BE2C (cell line): ENCODE data around the gene CYGB. TPM values are rescaled to one million over a fixed set of nuclear protein-coding genes. Genes with fewer than 3 reads are reported as not detected.
A peak's percentile ranks its signal among the peaks of the same experiment; 100 is the strongest.

ENCODE experiments used
- DNase-seq: peaks from one replicate; pipeline ENCODE4 v3.0.0-alpha.2; 2020
- H3K27me3 ChIP-seq: fragments of 250-450 bp; sonication (Bioruptor Pico); 2 replicates; pipeline ENCODE4 v1.5.1; 2020; ENCODE audit warnings: mild to moderate bottlenecking
- H3K36me3 ChIP-seq: fragments of 250-450 bp; sonication (Bioruptor Pico); 2 replicates; pipeline ENCODE4 v1.5.1; 2020; ENCODE audit warnings: mild to moderate bottlenecking
- H3K4me1 ChIP-seq: fragments of 250-450 bp; sonication (Bioruptor Pico); 2 replicates; pipeline ENCODE4 v1.5.1; 2020
- H3K4me3 ChIP-seq: 2 replicates; pipeline ENCODE4 v1.5.1; 2011; ENCODE audit warnings: low read depth, low read length
- H3K9me3 ChIP-seq: fragments of 250-450 bp; sonication (Bioruptor Pico); 2 replicates; pipeline ENCODE4 v1.5.1; 2020
- polyA plus RNA-seq: library from polyadenylated mRNA; unstranded; fragments of >200 nt; gene quantifications from one replicate; pipeline ENCODE4 v1.2.1, GENCODE V29; 2012; ENCODE audit warnings: low read depth, missing spikeins; ENCODE audit not compliant: insufficient read length, insufficient read depth
- TF ChIP-seq, protein P1 (sequence below): IDR thresholded peaks from 2 replicates; pipeline ENCODE4 v1.5.1; 2012; ENCODE audit warnings: mild to moderate bottlenecking, low read depth, low read length

Gene CYGB
- polyA plus RNA-seq: 160 TPM

- H3K36me3 ChIP-seq: peaks cover 43% of the 10 kb centered on the region
- H3K4me3 ChIP-seq: peak within 1 kb of the TSS; percentile 84
- TF ChIP-seq, protein P1, sequence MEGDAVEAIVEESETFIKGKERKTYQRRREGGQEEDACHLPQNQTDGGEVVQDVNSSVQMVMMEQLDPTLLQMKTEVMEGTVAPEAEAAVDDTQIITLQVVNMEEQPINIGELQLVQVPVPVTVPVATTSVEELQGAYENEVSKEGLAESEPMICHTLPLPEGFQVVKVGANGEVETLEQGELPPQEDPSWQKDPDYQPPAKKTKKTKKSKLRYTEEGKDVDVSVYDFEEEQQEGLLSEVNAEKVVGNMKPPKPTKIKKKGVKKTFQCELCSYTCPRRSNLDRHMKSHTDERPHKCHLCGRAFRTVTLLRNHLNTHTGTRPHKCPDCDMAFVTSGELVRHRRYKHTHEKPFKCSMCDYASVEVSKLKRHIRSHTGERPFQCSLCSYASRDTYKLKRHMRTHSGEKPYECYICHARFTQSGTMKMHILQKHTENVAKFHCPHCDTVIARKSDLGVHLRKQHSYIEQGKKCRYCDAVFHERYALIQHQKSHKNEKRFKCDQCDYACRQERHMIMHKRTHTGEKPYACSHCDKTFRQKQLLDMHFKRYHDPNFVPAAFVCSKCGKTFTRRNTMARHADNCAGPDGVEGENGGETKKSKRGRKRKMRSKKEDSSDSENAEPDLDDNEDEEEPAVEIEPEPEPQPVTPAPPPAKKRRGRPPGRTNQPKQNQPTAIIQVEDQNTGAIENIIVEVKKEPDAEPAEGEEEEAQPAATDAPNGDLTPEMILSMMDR: no peak
- peak; percentile 92 for DNase-seq
- H3K27me3 ChIP-seq: no peaks in the 10 kb centered on the region
- no peaks in the 10 kb centered on the region for H3K9me3 ChIP-seq
- peaks cover 41% of the 10 kb centered on the region for H3K4me1 ChIP-seq
Observed at GRCh38 chr17:76537578-76538280, at the start of gene CYGB. Gene CYGB (minus strand): TSS chr17:76537709. CDS start chr17:76537542, 167 bp downstream.

DNA sequence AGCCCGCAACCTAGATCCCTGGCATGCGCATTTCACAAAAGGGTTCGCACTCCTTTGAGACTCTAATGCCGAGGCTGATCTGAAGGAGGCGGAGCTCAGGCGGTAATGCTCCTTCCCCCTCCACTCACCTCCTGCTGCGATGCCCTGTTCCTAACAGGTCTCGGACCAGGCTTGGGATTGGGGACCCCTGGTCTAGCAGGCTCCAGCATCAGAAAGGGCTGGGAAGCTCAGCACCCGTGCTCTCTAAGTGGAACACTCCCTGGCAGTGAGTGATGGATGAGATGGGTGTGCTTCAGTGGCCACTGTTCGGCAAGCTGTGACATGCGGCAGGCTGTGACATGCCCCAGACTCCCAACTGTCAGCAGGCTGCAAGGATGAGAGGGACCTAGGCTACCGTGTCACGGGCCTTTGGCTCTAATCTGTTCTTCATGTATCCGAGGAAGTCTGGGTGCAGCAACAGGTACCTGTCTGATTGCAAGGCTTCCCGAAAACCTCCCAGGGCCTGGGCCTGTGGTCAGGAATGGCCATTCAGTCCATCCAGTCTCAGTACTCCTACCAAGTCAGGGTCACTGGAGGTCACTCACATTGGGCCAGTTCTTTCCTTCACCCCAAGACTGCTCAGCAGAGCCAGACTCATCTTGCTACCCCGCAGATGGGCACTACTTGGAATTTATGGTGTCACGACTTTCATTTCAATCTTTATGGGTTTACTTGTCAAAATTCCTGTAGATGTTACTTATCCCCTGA is 49.4 kb upstream of the CYGB start:
- TF ChIP-seq, protein P1: no peak
- peak overlapping the region; percentile 15; the same call in 1 of the 2 replicates for H3K4me3 ChIP-seq
- no peaks in the 10 kb centered on the region for H3K36me3 ChIP-seq
- peaks cover 22% of the 10 kb centered on the region for H3K27me3 ChIP-seq
- H3K9me3 ChIP-seq: no peaks in the 10 kb centered on the region
- H3K4me1 ChIP-seq: no peaks in the 10 kb centered on the region
- DNase-seq: peak; percentile 77

DNA sequence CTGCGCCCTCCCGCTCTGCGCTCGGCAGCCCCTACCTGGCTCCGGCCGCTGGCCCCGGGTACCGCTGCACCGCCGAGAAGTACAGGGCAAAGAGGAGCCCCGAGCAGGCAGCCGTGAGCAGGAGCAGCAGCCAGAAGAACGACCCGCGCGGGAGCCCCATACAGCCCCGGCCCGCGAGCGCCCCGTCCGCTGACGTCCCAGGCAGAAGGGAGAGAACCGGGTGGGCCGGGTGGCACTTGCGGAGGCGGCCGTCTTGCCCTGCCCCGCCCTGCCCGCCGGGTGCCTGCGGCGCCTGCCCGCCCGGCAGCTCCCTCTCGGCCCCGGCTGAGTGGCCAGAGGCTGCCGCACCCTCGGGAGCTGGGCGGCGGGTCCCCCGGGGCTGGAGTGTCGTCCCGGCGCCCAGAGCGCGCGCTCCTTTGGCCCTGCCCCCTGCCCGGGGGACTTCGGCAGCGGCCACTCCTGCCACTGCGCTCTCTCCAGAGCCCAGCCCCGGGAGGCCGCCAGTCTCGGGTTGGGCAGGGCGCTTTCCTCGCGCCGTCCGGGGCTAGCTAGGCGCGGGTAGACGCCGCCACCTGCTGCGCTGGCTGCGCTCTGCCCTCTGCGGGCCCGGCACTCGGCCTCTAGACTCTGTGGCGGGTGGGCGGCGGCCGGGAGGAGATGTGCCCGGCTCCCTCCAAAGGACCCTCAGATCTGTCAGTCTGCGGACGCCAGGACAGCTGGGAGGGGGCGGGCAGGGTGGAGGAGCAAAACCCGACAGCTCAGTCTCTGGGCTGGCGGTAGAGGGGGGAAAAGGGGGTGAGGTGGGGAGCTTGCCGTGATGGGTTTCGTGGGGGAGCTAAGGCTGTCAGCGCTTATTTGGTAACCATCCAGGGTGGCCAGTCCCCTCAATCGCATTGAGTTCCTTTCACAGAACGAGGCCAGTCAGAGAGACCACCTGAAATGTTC is 48.4 kb upstream of the CYGB start, which contains the start of gene ST6GALNAC2:
TSS of gene ST6GALNAC2 (minus strand) at position 212 of the 945 bp plus-strand sequence. CDS start at position 160, 52 bp downstream.
- Histone ChIP-seq H3K9me3 (no peaks in the 10 kb centered on the region), H3K27me3 (peaks cover 22% of the 10 kb centered on the region), H3K4me1 (no peaks in the 10 kb centered on the region), H3K36me3 (no peaks in the 10 kb centered on the region), H3K4me3 (peak within 1 kb of the TSS; percentile 40)
- peak; percentile 74 for DNase-seq
- TF ChIP-seq, protein P1: peak; percentile 20

- Histone ChIP-seq H3K27me3 (peaks cover 22% of the 10 kb centered on the region), H3K36me3 (no peaks in the 10 kb centered on the region), H3K9me3 (no peaks in the 10 kb centered on the region), H3K4me3 (peak overlapping the region; percentile 40), H3K4me1 (no peaks in the 10 kb centered on the region)
- no peak for DNase-seq
- TF ChIP-seq, protein P1: no peak
Observed at GRCh38 chr17:76585033-76585648, 47.6 kb upstream of the CYGB start.

DNA sequence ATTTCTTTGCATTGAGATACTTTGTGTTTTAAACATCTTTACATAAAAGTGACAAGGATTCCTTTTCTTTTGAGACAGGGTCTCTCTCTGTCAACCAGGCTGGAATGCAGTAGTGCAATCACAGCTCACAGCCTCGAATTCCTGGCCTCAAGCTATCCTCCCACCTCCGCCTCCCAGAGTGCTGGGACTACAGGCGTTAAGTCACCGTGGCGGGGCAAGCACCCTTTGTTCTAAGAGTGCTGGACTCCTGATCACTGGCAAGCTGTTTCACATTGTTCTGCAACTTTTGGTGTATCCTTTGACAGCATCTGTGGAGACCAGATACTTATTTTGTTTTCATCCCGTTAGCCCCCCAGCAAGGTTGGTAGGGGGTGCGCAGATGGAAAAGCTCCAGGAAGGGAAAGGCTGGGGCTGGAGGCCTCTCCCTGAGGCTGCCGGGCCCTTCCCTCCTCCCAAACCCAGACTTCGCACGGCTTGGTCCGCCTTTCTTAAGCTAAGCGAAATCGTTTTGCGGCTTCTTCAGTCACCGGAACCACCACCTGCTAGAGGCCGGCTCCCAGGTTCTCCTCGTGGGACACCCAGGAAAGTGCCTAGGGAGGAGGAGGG is 47.0 kb upstream of the CYGB start:
- no peak for DNase-seq
- no peak overlapping the region for H3K4me3 ChIP-seq
- no peaks in the 10 kb centered on the region for H3K4me1 ChIP-seq
- no peaks in the 10 kb centered on the region for H3K36me3 ChIP-seq
- TF ChIP-seq, protein P1: no peak
- H3K9me3 ChIP-seq: no peaks in the 10 kb centered on the region
- peaks cover 22% of the 10 kb centered on the region for H3K27me3 ChIP-seq
